ENCODE results near the gene CPEB3.
A peak's percentile ranks its signal among the peaks of the same experiment; 100 is the strongest.
"Not testable (repeated sequence)": the region's sequence is repeated elsewhere in the genome, so short reads cannot be mapped to it uniquely, and the experiment has no call there.

Gene CPEB3

GRCh38 chr10:92134049-92134448 is 156.8 kb downstream of the CPEB3 start:
- not testable (repeated sequence) for DNase-seq

DNA sequence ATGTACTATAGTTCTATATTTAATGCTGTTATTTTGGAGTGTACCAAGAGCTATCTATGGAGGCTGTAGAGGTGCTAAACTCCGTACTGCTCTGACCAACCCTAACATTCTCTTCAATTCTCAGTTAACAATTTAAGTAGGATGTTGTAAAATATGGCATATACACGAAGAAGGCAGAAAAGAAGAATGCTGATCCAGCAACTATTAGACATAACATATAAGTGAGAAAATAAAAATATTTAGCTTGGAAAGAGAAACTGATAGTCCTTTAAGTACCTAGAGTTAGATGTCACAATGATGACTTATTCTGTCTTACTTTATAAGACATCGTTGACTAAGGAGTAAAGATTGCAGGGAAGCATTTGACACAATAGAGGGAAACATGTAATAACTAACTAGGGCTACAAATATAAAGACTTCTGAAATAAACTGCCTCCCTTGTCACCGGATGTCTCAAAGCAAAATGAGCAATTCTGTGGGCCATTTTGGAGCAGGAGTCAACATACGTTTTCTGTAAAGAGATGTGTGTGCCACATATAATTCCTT is 159.5 kb downstream of the CPEB3 start:
- no peak for DNase-seq

GRCh38 chr10:92130622-92131274 is 160.1 kb downstream of the CPEB3 start:
- DNase-seq, result no peak

DNA sequence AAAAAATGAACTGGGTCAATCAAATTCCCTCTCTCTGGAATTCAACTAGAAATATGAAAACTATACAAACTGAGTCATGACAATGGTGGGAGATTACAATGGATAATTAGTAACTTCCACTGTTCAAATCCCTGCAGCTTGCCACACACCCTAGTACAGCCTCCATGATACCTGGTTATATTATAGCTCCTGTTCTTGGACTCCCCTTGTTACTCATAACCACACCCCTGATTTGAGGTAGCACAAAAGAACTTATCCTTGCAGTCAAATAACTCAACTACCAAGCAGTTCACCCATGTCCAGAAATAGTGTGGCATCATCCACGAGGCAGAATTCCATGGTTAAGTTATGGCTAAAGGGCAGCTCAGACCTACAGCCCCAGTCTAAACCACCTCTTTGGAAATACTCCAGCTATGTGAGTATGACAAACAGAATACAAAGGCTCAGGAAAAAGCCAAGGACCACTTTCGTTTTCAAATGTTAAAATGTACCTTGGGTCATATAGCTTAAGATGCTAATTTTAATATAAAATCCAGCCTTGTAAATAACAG is 164.7 kb downstream of the CPEB3 start:
- no peak for DNase-seq

- no peak for DNase-seq
These were observed 165.7 kb downstream of the CPEB3 start for GRCh38 chr10:92125144-92125543.

DNA sequence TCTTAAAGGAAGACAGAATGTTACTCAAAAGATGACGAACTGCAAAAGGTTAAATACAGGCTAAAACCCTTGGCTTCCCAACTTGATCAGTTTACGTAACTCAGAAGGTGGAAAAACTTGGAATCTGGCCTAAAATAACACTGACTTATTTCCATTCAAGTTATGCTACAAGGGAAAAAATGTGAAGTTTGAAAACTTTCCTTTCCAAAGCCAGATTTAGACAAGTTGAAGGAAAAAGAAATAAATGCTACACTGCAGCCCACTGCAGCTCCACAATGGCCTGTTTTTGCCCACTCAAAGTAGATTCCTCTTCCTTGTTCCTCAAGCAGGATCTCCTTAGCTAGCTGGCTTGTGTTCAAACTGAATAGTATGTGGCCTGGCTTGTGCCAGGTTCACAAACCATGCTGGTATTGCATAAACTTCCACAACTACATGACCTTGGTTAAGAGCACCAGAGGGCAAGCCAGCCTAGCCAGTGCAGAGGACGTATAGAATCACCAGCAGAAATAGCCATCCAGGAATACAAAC is 166.2 kb downstream of the CPEB3 start:
- DNase-seq, result no peak

GRCh38 chr10:92124020-92124419 is 166.9 kb downstream of the CPEB3 start:
- no peak for DNase-seq

GRCh38 chr10:92122941-92123450 is 167.9 kb downstream of the CPEB3 start:
- no peak for DNase-seq

GRCh38 chr10:92121686-92122492 is 169.0 kb downstream of the CPEB3 start:
- no peak for DNase-seq

GRCh38 chr10:92119340-92119739 is 171.5 kb downstream of the CPEB3 start:
- DNase-seq, result no peak

GRCh38 chr10:92114917-92115316 is 176.0 kb downstream of the CPEB3 start:
- DNase-seq, result not testable (repeated sequence)

DNA sequence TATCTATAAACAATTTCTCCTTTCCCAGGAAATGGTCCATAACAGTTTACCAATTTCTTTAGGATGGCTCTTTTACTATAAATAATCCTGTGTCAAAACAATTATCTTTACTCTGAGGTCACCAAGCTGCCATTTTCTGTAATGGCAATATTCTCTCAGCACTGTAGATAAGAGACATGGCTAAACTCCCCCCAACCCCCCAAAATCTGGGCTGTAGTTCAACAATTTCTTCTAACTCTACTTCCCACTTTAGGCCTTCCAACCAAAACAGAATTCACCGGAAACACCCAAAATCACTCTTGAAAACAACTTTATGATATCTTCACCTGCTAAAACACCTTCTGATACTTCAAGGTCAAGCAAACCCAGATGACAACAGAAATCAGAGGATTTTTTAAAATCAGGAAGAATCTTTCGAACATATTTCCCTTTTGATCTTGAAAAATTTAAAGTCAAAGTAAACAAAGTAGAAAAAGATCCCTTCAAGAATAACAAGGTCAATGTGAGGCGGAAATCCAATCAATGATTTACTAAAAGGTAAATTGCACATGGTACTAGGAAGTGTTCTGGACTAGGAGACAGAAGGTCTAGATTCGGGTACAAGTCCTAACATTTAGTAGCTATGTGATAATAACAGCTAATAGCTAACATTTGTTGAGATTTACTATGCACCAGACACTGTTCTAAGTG is 176.8 kb downstream of the CPEB3 start:
- no peak for DNase-seq

GRCh38 chr10:92112462-92112861 is 178.4 kb downstream of the CPEB3 start:
- no peak for DNase-seq

GRCh38 chr10:92111336-92111939 is 179.4 kb downstream of the CPEB3 start:
- no peak for DNase-seq

DNA sequence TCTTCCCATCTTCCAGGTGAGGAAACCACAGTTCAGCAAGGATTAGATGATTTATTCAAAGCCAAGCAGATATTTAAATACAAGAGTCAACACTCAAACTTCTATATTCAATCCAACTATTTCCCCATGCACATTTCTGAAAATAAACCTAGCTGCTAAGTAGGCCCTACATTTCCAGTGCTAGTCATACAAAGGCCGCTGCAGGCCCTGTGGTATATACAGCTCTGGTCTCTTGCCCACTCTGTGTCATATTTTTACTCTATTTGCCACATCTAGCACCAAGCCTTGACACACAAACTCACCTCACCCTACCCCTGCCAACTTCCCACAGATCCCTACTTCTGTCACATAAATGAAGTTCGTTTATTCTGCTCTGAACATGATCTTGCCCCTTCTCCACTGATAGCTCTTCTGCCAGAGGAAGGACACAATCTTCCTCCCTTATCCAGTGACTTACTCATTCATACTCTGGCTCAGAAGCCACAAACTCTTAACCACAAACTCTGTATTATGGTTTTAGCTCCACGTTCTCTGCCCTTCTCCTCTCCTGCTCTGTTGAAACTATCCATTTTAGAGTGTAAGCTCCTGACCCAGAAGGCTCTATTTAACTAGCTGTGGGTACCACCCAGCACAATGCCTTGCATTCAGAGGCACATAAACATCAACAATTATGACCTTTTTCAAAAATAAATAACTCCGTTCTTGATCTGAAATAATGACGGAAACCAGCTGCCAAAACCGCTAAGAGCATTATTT is 180.7 kb downstream of the CPEB3 start:
- peak in 1 of 2 experiments; percentile 37 for DNase-seq

- no peak for DNase-seq
These were observed 182.1 kb downstream of the CPEB3 start for GRCh38 chr10:92108747-92109146.

DNA sequence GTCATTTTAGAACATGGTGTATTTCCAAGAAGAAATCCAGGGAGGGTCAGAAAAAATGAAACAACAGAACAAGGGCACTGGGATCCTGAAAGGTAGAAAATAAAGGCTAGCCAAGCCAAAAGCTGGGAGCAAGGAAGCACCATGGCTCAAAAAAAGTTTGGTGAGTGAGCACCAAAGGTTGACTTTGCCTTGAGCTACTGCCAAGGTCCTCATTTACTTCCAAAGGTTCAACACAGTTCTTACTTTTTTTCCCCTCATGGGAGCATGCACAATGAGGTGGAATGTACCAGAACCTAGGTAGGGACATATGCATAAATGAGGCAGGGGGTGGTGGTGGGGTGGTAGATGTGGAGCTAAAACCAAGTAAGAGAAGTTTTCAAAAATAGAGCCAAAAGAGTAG is 182.8 kb downstream of the CPEB3 start:
- DNase-seq, result no peak

- no peak for DNase-seq
These were observed 187.3 kb downstream of the CPEB3 start for GRCh38 chr10:92103376-92104090.

DNA sequence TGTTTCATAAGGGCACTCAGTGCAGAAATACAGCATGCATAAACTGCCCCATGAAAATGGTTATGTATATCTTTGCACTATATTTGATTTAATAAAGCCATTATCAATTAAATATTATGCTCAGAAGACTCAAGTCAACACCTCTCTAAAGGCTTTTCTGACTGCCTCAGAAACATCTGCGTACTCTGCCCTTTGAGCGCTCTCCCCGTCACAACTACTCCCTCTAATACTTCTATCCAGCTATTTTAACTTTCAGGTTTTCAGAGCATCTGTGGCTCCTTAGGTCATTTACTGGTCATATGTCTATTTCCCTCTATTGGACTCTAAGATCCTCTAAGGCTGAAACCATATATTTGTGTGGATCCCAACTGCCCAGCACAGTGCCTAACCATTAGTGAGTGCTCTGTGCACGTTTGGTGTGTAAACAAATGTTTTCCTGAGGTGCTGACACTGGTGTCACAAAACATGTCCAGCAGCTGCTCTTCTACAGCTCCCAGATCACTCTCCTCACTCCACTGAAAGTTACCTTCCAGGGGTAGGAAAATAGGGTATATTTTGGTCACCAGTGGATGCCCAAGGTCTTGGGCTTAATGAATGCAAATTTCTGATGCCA is 188.2 kb downstream of the CPEB3 start:
- DNase-seq, result no peak

- DNase-seq, result no peak
These were observed 195.9 kb downstream of the CPEB3 start for GRCh38 chr10:92094960-92095359.
